ENCODE data around the gene COL11A2.
"Not testable (repeated sequence)": the region's sequence is repeated elsewhere in the genome, so short reads cannot be mapped to it uniquely, and the experiment has no call there.

COL11A2 gene

DNA sequence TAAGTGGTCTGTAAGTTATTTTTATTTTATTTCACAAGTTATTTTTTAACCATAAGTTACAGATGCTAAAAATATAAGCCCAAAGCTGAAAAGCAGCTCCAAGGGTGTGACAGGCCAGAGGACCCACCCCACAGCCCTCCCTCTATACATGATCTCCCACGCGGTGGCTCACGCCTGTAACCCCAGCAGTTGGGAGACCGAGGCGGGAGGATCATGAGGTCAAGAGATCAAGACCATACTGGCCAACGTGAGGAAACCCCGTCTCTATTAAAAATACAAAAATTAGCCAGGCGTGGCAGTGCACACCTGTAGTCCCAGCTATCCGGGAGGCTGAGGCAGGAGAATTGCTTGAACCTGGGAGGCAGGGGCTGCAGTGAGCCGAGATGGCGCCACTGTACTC, 32.2 kb downstream of the COL11A2 start:
- in situ Hi-C loops (cut with HindIII; ENCODE audit: low sequenced_read_pairs) = no loop called here

DNA sequence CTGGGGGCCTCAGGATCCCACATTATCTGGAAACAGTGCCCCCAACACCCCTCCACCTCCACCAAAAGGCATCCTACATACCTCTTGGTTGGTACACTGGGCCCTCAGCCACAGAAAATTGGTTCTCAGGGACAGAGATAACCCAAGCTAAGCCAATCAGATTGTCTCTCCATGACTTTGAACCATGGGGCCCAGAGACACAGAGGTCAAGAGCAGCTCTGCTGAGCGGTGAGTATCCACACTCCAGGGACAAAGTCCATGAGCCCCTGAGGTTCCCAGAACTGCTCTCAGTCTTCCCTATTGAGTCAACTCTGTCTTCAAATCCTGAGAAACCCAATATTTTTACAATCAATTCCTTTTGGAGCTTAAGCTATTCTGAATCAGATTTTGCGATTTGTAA, 35.3 kb downstream of the COL11A2 start:
- in situ Hi-C loops (cut with HindIII; ENCODE audit: low sequenced_read_pairs) = no loop called here

DNA sequence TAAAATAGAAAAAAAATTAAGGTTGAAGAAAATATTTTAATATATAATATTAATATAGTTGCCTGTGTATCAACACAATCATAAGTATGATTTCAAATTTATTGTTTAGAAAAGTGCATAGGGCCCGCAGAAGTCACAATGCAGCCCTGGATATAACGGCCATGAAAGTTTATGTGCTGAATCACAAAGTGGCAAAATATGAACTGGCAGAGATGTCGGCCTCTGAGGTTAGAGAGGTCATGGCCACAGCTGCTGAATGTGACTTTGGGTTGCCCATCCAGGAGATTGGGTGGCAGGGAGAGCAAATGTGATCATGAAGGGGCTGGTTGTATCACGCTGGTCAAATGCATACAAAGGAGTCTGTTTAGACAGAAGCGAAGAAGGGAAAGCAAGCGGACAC, 35.7 kb downstream of the COL11A2 start:
- in situ Hi-C loops (cut with HindIII; ENCODE audit: low sequenced_read_pairs) = no loop called here

DNA sequence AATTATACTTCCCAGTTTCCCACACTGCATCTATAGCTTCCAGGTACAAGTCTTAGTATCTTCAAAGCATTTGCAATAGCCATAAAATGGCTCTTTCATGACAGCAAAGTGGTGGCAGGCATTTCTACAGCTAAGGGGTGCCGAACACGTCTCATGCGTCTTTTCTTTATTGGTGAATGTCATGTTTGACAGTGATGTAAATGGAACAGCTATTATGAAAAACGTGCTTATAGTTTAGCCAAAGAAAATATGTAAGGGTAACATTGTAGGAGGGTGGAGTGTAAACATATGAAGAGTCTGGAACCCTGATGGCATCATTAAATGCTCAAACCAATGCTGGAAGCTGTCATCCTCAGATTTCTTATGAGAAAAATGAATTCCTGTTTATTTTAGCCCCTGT, 37.9 kb downstream of the COL11A2 start:
- in situ Hi-C loops (cut with HindIII; ENCODE audit: low sequenced_read_pairs) = no loop called here

DNA sequence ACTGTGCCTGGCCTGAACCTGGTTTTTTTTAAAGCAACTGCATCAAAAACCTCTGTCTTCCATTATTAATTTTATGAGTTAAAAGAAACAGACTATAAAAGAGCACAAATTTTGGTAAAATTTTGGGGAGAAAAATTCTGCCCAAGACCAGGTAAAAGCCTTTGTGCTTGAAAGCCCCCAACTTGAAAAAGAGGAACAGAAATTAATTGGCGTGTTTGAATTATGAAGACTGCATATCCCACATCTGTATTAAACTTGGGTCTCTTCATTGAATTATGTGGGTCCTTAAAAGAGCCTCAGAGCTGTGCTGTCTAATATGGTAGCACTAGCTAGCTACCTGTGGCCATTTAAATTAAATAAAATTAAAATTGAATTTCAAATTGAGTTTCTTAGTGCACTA, 41.2 kb downstream of the COL11A2 start:
- in situ Hi-C loops (cut with HindIII; ENCODE audit: low sequenced_read_pairs) = no loop called here

DNA sequence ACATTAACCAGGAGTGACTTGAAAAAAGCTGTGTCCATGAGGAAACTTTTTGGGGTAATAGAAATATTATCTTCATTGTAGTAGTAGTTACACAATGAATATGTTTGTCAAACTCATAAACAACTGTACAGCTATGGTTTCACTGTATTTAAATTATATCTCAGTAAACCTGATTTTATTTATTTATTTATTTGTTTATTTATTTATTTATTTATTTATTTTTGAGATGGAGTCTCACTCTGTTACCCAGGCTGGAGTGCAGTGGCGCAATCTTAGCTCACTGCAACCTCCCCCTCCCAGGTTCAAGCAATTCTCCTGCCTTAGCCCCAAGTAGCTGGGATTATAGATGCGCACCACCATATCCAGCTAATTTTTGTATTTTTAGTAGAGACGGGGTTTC, 41.7 kb downstream of the COL11A2 start:
- in situ Hi-C loops (cut with HindIII; ENCODE audit: low sequenced_read_pairs) = not testable (repeated sequence)

DNA sequence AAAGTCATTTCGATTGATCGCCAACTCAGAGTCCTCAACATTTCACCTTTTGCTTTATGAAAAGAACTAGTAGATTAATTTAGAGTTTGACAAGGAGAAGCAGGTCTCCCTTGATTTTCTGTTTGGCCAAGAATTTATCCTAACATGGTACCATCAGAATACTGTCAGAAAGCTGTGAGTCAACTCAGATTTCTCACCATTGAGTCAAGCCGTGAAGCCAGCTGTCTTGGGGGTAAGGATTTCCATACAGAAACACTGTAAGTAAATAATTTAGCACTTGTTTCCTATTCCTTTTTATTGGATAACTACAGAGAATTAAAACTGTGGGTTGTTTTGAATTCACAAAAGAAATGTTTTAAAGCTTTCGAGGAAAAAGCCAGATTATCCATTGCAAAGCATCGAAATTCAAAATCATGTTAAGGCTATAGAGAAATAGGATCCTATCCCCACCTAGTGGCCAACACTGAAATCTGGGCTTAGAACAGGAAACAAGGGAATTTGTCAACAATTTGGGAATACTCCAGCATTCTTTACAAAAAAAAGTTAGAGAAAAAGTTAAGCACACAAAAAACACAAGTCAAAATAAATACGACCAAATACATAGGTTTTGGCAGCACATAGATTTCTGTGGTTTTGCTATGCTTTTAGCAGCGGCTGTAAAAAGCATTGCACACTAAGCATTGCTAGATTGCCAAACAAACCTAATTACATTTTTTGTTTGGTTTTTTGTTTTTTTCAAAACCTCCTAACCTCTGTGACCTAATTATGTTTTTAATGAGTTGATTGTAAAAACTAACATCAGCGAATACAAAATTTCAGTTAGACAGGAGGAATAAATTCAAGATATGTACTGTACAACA, 44.2 kb downstream of the COL11A2 start:
- in situ Hi-C loops (cut with HindIII; ENCODE audit: low sequenced_read_pairs) = loop anchor here (5.0 kb wide), 2 partner anchors 59 to 89 kb away; partner anchors contain the start of gene RING1

DNA sequence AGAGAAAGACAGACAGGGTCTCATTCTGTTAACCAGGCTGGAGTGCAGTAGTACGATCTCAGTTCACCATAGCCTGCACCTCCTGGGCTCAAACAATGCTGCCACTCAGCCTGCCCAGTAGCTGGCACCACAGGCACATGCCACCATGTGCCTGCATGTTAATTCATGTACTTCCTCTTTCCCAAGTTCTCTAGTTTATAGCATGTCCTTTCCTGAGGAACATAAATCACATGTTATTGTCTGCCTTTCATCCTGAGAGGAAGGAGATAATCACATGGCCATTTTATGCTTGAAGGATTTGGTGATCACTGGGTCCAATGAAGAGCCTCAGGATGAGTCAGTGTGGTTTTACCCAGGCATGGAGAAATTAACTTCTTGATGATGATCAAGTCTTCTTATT, 47.9 kb downstream of the COL11A2 start:
- in situ Hi-C loops (cut with HindIII; ENCODE audit: low sequenced_read_pairs) = no loop called here

DNA sequence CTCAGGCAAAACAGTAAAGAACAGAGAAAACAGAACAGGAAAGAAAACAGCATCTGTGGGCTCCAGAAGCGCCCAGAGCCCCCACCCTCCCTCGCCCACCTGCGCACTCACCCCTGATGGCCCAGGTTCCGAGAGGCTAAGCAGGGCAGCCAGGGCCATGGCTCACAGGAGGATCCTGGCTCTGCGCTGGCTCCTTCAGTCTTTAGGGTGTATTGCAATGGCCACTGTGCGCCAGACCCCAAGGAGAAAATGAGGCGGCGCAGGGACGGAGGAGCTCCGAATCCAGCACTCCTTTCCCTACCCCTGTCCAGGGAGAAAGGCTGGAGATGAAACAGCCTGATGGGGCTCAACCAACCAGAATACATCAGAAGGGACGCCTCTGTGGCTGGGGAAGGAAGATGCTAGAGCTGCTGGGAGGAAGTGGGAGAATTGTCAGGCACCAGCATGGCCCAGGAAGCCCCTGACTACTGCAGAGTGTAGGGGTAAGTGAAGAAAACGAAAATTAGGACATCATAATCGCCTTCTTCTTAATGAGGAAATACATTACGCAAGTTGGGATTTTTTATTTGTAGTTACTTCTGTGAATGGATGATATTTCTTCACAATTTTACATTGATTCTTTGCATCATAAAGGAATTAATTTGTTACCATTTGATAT, 49.0 kb downstream of the COL11A2 start:
- in situ Hi-C loops (cut with HindIII; ENCODE audit: low sequenced_read_pairs) = no loop called here

DNA sequence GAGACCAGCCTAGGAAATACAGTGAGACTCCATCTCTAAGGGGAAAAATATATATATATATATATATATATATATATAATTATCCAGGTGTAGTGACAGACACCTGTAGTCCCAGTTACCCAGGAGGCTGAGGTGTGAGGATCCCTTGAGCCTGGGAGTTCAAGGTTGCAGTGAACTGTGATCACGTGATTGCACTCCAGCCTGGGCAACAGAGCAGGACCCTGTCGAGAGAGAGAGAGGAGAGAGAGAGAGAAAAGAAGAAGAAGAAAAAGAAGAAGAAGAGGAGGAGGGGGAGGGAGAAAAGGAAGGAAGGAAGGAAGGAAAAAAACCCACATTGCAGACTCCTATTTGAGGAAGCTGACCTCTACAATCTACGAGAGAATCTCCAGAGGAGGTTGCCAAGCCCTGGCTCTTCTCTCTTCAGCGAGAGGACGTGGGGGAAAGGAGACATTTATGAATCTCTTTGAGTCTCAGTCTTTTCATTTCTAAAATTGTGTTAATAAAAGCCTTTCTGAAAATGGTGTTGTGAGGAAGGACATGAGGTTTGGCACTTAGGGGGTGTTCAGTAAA, 49.7 kb downstream of the COL11A2 start:
- in situ Hi-C loops (cut with HindIII; ENCODE audit: low sequenced_read_pairs) = no loop called here

DNA sequence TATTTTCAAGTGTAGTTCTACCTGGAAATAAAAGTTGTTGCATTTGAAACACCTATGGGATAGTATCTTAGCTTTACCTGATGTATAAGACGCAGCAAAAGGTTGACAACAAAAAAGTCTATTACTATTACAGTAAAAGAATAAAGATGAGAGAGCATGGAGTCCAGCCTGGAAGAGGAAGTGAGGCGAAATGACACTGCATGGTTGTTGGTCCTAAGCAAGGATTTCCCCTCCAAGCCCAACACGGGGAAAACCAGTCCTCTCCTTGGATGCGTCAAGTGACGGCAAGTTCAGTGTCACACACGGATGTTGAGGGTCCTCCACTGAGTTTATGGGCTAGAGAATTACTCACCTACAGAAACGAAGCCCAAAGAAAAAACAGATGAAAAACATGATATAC, 51.7 kb downstream of the COL11A2 start:
- in situ Hi-C loops (cut with HindIII; ENCODE audit: low sequenced_read_pairs) = no loop called here

DNA sequence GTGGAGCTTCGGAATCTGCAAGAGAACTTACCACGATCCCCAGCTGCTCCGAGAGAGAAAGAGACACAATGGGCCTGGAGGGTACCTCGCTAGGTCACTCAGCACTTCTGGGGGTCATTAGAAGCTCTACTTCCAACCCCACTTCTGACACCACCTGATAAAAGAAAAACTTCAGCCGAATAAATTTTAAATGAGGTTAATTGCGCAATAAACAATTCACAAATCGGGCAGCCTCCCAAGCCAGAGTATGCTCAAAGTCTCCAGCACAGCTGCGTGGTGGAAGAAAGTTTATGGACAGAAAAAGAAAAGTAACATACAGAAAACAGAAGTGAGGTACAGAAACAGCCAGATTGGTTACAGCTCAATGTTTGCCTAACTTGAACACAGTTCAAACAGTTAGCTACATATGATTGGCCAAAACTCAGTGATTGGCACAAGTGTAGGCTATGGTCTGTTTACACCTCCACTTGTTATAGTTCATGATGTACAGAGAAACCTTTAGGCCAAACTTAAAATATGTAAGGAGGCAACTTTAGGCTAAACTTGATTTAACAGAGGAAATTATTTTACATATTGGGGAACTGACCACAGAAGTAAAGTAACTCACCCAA, 52.6 kb downstream of the COL11A2 start:
- in situ Hi-C loops (cut with HindIII; ENCODE audit: low sequenced_read_pairs) = no loop called here

DNA sequence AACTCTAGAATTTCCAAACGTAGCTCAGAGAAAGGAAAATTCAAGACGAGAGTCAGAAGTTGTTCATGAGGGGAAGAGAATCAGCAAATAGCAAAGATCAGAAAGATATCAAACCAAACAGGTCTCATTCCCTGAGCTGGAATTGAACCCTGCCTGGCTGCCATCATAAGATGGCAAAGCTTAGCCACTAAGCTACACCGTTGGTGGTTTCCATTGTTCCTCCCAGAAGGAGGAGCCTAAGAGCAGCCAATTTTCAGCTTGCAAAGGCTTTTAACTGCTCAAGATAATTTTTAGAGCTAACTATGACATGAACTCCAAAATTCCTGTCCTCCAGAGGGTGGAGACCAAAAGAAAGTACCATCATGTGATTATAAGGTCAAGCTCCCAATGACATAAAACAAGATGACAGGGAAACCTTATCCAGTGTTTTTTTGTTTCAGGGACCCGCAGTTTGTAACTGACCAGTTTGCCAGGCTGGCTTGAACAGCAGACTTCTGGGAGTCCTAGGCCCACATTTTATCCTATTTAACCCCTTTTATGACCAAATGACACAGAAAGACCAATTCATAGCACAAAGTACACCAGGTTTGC, 55.9 kb downstream of the COL11A2 start:
- in situ Hi-C loops (cut with HindIII; ENCODE audit: low sequenced_read_pairs) = no loop called here

DNA sequence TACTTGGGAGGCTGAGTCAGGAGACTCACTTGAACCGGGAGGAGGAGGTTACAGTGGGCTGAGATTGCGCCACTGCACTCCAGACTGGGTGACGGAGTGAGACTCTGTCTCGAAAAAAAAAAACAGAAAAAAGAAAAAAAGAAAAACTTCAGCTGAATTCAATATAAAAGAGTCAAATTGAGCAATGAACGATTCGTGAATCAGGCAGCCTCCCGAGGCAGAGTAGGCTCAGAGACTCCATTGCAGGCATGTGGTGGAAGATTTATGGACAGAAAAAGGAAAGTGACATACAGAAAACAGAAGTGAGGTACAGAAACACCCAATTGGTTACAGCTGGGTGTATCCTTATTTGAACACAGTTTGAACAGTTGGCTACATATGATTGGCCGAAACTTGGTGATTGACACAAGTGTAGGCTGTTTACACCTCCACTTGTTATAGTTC, 60.2 kb downstream of the COL11A2 start:
- in situ Hi-C loops (cut with HindIII; ENCODE audit: low sequenced_read_pairs) = no loop called here

DNA sequence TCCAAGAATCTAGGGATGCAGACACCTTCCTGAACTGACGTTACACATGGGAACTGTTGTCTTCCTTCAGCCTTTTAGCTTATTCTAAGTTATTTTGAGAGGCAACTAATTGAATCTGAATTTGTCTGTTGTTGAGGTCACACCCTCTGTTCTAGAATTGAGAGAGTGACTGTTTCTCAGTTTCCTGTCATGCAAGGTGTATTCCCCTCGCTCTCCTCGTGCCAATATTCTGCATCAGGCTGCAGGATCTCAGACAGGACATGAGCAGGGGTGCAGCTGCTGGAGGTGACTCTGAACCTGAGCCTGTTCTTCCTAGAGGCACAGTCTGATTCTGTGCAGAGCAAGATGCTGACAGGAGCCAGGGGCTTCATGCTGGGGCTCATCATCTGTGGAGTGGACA, 63.9 kb downstream of the COL11A2 start:
- in situ Hi-C loops (cut with HindIII; ENCODE audit: low sequenced_read_pairs) = no loop called here

DNA sequence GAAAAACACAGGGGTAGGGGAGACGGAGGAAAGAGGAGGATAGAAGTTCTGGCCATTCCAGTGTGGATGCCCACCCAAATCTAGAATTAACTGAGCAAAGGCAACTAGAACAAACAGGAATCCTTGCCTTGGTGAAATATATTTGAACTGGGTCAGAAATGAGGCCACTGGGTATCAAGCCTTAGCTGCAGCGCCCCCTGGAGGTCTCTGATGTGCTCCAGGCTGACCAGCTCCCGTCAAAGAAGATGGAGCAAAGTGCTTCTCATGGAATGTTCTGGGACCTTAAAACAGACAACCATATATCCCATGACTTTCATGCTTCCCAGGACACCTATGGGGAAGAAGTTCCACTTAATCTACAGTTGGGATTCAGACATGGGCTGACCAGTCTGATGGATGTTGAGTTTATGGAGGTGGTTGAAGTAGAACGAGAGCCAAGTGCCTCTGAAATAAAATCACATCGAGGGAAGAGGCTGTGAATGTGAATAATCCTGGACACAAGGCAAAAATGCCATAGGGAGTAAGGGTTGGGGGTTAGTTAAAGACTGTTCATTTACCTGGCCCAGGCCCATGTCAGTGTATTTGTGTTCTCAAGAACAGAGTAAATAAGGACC, 66.1 kb downstream of the COL11A2 start:
- in situ Hi-C loops (cut with HindIII; ENCODE audit: low sequenced_read_pairs) = no loop called here

DNA sequence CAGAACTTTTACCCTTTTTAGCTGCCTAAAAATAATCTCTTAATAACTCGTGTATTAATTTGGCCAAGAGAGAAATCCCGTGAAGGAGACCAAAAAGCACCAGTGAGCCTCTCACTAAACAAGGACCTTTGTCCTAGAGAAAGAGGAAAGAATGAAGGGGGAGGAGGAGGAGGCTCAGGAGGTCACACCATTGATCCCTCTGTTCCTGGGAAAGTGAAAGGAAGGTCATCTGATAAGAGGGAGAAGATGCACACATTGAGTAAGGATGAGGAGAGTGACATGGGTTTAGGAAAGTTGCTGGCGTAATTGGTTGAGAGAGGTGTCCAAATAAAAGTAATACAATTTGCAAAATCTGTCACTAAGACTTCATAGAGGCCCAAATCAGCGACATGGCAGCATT, 67.3 kb downstream of the COL11A2 start:
- in situ Hi-C loops (cut with HindIII; ENCODE audit: low sequenced_read_pairs) = no loop called here

DNA sequence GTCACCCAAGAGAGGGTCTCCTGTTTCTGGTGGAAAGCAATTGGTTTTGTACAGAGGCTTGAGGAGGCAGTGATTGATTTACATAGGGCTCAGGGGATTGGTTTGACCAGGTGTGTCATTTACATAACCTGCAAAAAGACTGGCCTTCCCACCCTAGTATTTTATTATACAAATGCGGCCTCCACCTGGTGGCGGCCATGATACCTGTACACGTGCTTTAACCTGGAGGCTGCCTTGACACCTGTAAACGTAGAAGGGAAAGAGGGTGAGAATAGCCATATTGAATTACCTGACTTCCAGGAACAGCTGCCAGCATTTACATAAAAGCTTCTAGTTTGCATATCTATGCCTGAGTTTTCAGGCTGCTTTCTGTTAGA, 67.8 kb downstream of the COL11A2 start:
- in situ Hi-C loops (cut with HindIII; ENCODE audit: low sequenced_read_pairs) = no loop called here

DNA sequence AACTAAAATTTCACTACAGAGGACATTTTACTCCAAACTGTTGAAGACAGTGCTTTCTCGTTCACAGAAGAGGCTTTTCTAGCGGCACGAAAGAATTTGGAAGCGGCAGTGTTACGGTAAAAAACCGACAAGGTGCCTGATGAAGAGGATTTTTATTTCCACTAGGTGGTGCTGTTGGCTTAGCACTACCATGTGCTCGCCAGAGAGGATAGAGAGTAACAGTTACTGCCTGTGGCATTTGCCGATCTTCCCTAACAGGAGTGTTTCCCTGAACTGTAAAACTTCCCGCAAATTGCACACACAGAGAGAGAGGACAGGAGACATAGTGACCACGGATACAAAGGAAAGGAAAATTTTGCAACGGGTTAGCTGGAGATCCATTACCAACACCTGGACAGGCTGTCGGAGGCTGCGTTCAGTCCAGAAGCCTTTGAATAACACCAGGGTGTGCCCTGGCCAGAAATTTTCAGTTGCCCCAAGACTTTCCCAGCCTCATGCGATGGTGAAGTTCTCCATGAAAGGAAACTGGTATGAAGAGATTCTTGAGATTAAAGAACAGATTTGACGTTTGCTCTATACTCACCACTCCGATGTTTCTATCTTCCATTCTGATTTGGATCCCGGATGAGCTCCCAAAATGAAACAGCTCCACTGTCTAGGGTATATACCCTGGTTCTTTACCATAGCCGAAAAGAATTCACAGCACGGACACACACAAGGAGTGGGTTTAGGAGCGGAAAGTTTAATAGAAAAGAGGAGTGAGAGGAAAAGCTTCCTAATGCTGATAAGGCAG, 68.3 kb downstream of the COL11A2 start:
- in situ Hi-C loops (cut with HindIII; ENCODE audit: low sequenced_read_pairs) = no loop called here

DNA sequence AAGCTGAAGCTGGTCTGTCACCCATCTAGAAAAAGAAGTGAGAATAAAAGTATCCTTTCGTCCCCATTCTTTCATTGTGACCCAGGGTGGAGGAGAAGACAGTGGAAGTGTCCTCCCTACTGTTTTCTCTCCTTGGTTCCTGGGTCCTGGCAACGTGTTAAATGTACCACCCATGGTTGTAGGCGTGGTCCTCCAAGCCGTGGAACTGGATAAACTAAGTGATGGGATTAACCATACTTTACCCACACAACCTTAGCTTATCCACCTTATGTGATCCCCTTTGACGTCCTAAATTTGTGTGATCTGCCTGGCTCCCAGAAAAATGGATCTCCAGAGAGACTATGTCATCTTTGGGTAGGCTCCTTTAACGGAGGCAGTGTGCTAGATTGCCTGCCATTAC, 69.1 kb downstream of the COL11A2 start:
- in situ Hi-C loops (cut with HindIII; ENCODE audit: low sequenced_read_pairs) = no loop called here

Data from endothelial cell of hepatic sinusoid (primary cell).